ENCODE measurements around the gene HM13. TPM values are rescaled to one million over a fixed set of nuclear protein-coding genes. Genes with fewer than 3 reads are reported as not detected.

Gene HM13
- total and polyA plus RNA-seq, 4 donors = 57.6 to 210 (median 99.1) TPM

DNA sequence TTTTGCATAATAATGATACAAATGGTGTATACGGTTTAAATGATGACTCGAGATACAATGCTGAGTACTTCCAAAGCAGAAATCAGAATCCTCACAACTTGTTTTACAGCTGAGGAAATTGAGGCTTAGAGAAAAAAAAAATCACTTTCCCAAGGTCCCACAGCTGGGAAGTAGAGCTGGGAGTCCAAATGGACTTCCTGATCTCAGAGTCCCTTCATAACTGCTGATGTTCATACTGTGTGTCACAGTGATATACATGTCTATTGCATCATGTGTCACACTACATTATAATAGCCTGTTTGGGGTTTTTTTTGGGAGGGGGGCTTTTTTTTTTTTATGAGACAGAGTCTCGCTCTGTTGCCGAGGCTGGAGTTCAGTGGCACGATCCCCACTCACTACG lies 8.5 kb downstream of the HM13 start:
- Histone ChIP-seq H3K27ac (ENCODE audit: low read depth in 1 of 2, low read length in 2 of 2) (no peak overlapping the region), H3K9me3 (ENCODE audit: control insufficient read depth in 4 of 4, low read length in 3 of 4) (no peaks in the 10 kb centered on the region), H3K4me1 (ENCODE audit: control insufficient read depth in 4 of 4, insufficient read depth in 4 of 4, low read length in 3 of 4) (peaks cover 0 to 4% (median 0%) of the 10 kb centered on the region in 4 donors), H3K36me3 (ENCODE audit: control insufficient read depth in 4 of 4, insufficient read depth in 3 of 4, low read depth in 1 of 4, low read length in 3 of 4) (peaks cover 7 to 25% (median 14%) of the 10 kb centered on the region in 4 donors), H3K9ac (ENCODE audit: low read depth in 1 of 2, low read length in 2 of 2) (no peak overlapping the region), H3K27me3 (ENCODE audit: control insufficient read depth in 4 of 4, insufficient read depth in 4 of 4, low read length in 3 of 4) (no peaks in the 10 kb centered on the region), H3K4me3 (ENCODE audit: low read depth in 1 of 3, low read length in 3 of 3) (no peak overlapping the region)
- no peak for TF ChIP-seq EGR1 (IDR thresholded peaks at IDR 0.05; ENCODE audit: low read depth in 2 of 2)
- no peak for TF ChIP-seq ZBTB33 (IDR thresholded peaks at IDR 0.05)
- TF ChIP-seq, protein P1, sequence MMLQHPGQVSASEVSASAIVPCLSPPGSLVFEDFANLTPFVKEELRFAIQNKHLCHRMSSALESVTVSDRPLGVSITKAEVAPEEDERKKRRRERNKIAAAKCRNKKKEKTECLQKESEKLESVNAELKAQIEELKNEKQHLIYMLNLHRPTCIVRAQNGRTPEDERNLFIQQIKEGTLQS (IDR thresholded peaks at IDR 0.05) = no peak
- no peak for TF ChIP-seq SP1 (IDR thresholded peaks at IDR 0.05)
- no peak for TF ChIP-seq RAD21 (IDR thresholded peaks at IDR 0.05)
- TF ChIP-seq HNF4G (IDR thresholded peaks at IDR 0.05) = no peak
- no peak for TF ChIP-seq HNF4A (conservative IDR thresholded peaks at IDR 0.05)
- TF ChIP-seq FOXA2 (IDR thresholded peaks at IDR 0.05) = no peak
- TF ChIP-seq, protein P2, sequence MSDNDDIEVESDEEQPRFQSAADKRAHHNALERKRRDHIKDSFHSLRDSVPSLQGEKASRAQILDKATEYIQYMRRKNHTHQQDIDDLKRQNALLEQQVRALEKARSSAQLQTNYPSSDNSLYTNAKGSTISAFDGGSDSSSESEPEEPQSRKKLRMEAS (IDR thresholded peaks at IDR 0.05) = no peak
- TF ChIP-seq JUND (IDR thresholded peaks at IDR 0.05) = no peak
- TF ChIP-seq GABPA (IDR thresholded peaks at IDR 0.05 in 1 of 2, conservative IDR thresholded peaks at IDR 0.05 in 1 of 2) = no peak
- no peak for TF ChIP-seq CTCF (IDR thresholded peaks at IDR 0.05; ENCODE audit: low read depth, low read length, missing input control)
- 93% methylated on average over 6 of the region's 6 CpGs for WGBS
- no peak for DNase-seq (ENCODE audit: low spot score)

DNA sequence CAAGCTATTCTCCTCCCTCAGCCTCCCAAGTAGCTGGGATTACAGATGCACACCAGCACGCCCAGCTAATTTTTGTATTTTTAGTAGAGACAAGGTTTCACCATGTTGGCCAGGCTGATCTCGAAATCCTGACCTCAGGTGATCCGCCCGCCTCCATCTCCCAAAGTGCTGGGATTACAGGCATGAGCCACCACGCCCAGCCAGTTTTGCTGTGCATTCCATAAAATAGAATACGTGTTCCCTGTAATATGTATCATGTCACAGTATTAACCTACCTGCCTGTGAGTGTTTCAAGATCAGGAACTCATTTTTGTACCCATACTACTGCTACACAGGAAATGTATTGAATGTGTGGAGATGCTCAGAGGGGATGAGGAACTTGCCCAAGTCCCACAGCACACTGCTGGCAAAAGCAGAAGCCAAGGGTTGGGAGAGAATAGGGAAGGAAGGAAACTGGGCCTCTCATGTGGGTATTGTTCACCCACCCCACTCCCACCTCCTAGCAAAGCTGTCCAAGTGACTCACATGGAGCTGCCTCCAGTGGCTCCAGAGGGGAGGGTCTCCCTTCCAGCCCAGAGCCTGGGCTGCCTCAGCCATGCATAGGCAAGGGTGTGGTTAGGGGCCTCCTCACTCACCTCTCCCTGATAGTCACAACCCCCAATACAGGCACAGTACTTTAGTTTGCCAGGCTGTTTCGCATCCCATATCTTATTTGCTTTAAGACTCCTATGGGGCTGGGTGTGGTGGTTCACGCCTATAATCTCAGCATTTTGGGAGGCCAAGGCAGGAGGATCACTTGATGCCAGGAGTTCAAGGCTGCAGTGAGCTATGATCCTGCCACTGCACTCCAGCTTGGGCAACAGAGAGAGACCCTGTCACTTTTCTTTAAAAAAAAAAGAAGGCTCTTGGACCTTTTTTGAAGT lies 9.4 kb downstream of the HM13 start:
- H3K9ac ChIP-seq (ENCODE audit: low read depth in 1 of 2, low read length in 2 of 2) = no peak overlapping the region
- WGBS = 88% methylated on average over 8 of the region's 8 CpGs
- no peak for DNase-seq (ENCODE audit: low spot score)
- peaks cover 7 to 34% (median 20%) of the 10 kb centered on the region in 4 donors for H3K36me3 ChIP-seq (ENCODE audit: control insufficient read depth in 4 of 4, insufficient read depth in 3 of 4, low read depth in 1 of 4, low read length in 3 of 4)
- no peak overlapping the region for H3K27ac ChIP-seq (ENCODE audit: low read depth in 1 of 2, low read length in 2 of 2)
- H3K4me3 ChIP-seq (ENCODE audit: low read depth in 1 of 3, low read length in 3 of 3) = no peak overlapping the region
- H3K9me3 ChIP-seq (ENCODE audit: control insufficient read depth in 4 of 4, low read length in 3 of 4) = no peaks in the 10 kb centered on the region
- peaks cover 0 to 4% (median 0%) of the 10 kb centered on the region in 4 donors for H3K4me1 ChIP-seq (ENCODE audit: control insufficient read depth in 4 of 4, insufficient read depth in 4 of 4, low read length in 3 of 4)
- H3K27me3 ChIP-seq (ENCODE audit: control insufficient read depth in 4 of 4, insufficient read depth in 4 of 4, low read length in 3 of 4) = no peaks in the 10 kb centered on the region
- no peak for TF ChIP-seq REST (IDR thresholded peaks at IDR 0.05)
- no peak for TF ChIP-seq EGR1 (IDR thresholded peaks at IDR 0.05; ENCODE audit: low read depth in 2 of 2)
- TF ChIP-seq YY1 (IDR thresholded peaks at IDR 0.05) = no peak
- no peak for TF ChIP-seq HNF4G (IDR thresholded peaks at IDR 0.05)
- TF ChIP-seq SP1 (IDR thresholded peaks at IDR 0.05) = no peak
- no peak for TF ChIP-seq JUND (IDR thresholded peaks at IDR 0.05)
- no peak for TF ChIP-seq FOXA2 (IDR thresholded peaks at IDR 0.05)
- TF ChIP-seq RAD21 (IDR thresholded peaks at IDR 0.05) = no peak
- no peak for TF ChIP-seq FOXA1 (IDR thresholded peaks at IDR 0.05)
- no peak for TF ChIP-seq GABPA (IDR thresholded peaks at IDR 0.05 in 1 of 2, conservative IDR thresholded peaks at IDR 0.05 in 1 of 2)
- no peak for TF ChIP-seq NR2F2 (IDR thresholded peaks at IDR 0.05)
- no peak for TF ChIP-seq CTCF (IDR thresholded peaks at IDR 0.05; ENCODE audit: low read depth, low read length, missing input control)
- TF ChIP-seq TAF1 (conservative IDR thresholded peaks at IDR 0.05) = no peak
- no peak for TF ChIP-seq HNF4A (conservative IDR thresholded peaks at IDR 0.05)
- no peak for TF ChIP-seq ZBTB33 (IDR thresholded peaks at IDR 0.05)

All from liver (tissue), 9 donors.